Measurements from ENCODE around the gene TRMT44. TPM values are rescaled to one million over a fixed set of nuclear protein-coding genes. Genes with fewer than 3 reads are reported as not detected.
"Not testable (repeated sequence)": the region's sequence is repeated elsewhere in the genome, so short reads cannot be mapped to it uniquely, and the experiment has no call there.

The TRMT44 gene
- total RNA-seq, 1 donor from 2014 or later = 26.3 TPM

DNA sequence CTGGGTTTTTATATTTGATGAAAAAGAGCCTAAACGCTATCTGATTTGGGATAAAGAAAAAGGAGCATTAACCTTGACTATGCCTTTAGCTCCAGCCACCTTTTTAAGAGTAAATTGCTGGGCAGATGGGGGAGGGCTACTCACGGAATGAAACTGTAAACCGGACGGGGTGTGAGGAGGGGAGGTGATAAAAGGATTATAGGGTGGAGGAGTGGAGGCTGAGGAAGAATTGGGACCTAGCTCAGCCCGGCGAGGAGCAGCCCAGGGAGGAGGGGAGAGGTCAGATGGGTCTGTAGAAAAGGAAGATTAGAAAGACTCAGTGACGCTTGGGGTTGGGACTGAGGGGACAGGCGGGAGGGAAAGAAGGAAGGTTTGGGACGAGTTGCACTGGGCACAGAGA, 46.1 kb downstream of the TRMT44 start:
- intact Hi-C loops (cut with micrococcal nuclease) = not testable (repeated sequence)

DNA sequence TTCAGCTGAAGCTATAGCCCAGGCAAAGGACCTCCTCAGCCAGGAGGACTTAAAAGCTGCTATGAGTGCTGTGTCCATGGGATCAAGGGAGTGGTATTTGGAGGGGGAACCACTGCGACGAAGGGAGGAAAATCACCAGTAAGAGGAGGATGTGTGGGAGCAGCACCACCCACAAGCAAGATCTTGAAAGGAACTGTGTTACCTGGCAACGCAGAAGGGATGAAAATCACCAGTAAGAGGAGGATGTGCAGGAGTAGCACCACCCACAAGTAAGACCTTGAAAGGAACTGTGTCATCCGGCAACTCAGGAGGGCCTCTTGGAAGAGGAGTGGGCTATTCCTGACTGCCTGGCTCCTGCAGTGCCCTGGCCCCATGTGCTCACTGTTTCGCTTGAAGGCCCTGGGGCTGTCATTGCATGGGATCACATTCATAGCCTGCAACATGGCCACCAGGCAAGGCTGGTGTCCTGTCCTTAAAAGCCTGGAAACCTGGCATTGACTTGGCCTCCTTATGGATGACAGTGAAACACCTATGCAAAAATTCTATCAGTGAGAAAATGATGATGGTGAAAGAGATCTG, 48.3 kb downstream of the TRMT44 start:
- intact Hi-C loops (cut with micrococcal nuclease) = no loop called here

DNA sequence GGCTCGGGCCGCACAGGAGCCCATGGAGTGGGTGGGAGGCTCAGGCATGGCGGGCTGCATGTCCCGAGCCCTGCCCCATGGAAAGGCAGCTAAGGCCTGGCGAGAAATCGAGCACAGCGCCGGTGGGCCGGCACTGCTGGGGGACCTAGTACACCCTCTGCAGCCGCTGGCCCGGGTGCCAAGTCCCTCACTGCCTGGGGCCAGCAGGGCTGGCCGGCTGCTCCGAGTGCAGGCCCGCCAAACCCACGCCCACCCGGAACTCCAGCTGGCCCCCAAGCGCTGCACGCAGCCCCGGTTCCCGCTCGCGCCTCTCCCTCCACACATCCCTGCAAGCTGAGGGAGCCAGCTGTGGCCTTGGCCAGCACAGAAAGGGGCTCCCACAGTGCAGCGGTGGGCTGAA, 50.9 kb downstream of the TRMT44 start:
- intact Hi-C loops (cut with micrococcal nuclease) = not testable (repeated sequence)

DNA sequence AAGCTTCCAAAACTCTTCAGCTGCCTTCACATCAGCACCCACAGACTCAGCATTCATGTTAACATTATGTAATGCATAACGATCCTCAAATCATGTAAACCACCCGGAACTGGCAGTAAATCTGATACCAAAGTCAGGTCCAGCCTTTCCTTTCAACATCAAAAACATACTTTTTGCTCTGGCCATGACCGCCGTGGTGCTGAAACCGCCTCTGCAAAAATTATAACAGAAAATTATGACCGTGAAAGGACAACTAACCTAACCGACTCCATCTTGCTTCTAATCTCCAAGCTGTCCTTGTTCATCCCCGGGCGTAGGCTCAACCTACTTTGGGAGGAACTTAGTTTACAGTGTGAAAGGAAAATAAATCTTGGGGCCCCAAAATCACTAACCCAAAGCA, 51.6 kb downstream of the TRMT44 start:
- intact Hi-C loops (cut with micrococcal nuclease) = no loop called here

DNA sequence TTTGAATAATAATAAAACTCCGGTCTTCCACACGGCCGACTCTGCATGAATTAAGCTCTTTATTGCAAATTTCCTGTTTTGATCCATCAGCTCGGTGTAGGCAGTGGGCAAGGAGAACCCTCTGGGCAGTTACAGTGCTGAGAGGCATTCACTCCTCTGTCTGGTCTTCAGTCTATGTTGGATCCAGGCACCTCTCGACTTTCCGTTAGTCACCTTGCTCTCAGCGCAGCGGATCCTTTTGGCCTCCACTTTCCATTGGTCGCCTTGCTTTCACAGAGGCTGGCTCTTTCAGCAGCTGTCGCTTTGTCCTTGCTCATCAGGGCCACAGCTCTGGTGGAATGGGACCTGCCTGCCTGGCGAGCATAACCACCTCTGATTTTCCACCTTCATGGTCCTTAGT, 52.9 kb downstream of the TRMT44 start:
- intact Hi-C loops (cut with micrococcal nuclease) = no loop called here

DNA sequence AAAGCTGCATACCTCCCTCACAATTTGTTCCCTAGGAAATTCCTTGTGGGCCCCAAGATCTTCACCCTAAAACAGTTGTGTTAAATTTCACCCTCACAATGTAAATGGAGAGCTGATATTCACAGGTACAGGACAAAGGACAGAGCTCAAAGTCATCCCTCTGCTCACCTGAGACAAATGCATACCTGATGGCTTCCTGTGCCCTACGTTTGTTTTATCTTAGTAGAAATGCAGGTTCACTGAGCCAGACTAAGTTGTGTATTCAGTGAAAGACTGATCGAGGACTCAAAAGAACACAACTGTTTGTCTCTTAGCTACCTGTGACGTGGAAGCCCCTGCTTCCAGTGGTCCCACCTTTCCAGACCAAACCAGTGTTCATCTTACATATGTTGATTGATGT, 53.6 kb downstream of the TRMT44 start:
- intact Hi-C loops (cut with micrococcal nuclease) = no loop called here

DNA sequence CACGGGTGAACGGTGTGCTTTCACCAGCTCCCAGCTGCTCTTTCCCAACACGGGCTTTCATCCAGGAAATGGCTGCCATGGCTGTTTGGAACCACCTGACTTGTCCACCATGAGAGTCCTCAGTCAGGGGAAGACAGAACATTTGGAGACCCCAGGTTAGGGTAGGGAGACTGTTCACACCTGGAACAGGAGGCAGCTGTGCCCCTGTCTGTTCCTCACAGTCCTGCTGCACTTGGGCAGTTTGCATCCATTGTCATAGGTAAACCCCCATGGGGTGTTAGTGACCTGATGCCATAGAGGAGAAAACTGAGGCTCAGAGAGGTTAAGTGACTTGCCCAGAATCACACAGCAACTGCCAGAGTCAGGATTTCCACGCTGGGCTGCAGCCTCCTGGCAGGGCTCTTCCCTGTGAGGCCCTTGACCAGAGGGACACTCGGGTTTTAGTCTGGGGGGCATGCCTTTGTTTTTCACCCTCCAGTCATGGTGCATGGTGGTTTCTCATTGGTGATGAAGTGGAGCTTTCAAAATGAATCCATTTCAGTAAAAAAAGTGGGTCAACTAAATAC, 54.5 kb downstream of the TRMT44 start:
- intact Hi-C loops (cut with micrococcal nuclease) = no loop called here

DNA sequence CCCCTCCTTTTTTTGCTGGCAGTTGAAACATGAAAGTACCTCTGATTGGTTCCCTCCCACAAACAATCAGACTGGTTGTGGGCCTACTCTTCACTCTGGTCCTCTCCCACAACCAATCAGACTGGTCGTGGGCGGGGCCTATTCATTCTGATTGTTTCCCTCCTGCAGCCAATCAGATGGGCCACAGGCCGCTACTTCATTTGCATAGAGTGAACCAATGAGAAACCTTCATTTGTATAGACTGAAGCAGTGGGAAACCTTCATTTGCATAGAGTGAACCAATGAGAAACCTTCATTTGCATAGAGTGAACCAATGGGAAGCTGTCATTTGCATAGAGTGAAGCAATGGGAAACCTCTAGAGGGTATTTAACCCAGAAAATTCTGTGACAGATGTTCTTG, 55.2 kb downstream of the TRMT44 start:
- intact Hi-C loops (cut with micrococcal nuclease) = no loop called here

DNA sequence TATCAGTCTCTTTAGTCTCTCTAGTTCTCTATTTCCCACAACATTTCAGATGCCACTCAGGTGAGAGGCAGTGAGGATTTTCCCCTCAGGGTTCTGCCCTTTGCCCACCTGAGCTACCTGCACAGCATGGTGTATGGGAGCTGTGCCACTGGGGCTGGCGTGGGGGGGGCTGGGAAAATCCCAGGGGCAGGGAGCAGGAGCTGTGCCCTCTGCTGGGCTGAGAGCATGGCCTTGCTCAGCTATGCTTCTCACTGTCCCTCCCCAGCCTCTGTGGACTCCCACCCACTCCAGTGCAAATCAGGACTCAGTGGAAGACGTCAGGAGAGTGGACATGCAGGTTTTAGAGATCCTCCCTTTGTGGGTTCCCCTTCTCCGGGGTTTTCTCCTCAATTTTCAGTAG, 57.2 kb downstream of the TRMT44 start:
- intact Hi-C loops (cut with micrococcal nuclease) = no loop called here

DNA sequence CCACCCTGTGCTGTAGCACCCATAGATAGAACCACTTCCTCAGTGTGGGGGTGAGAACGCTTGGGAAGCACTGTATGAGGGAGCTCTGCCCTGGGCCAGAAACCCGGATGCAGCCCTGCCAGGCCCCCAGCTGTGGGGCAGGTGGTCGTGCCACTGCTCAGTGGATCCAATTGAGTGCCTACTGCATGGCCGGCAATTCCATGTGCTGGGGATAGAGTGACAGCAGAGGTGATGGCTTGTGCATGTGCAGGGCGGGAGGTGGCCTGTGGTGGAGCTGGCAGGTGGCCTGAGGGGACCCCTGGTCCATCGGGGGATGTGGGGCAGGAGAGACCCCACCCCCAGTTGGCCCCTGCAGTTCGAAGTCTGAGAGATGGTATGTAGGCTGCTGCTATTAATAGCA, 60.4 kb downstream of the TRMT44 start:
- intact Hi-C loops (cut with micrococcal nuclease) = no loop called here

DNA sequence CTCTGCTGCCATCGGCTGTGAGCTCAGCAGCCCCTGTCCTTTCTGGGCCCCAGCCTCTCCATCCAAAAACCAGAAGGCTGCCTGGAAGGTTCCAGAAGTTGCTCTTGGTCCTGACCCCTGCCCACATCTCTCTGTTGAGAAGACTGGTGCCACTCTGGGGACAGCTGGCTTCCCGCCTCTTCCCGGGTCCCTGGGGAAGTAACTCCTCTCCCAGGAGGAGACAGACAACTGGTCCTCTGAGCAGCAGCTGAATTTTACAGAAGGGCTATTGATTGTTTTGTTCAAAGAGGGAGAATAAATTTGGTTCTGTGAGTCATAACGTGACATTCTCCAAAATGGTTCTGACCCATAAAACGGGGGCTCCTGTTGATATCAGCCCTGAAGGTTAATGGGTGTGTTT, 61.2 kb downstream of the TRMT44 start:
- intact Hi-C loops (cut with micrococcal nuclease) = no loop called here

DNA sequence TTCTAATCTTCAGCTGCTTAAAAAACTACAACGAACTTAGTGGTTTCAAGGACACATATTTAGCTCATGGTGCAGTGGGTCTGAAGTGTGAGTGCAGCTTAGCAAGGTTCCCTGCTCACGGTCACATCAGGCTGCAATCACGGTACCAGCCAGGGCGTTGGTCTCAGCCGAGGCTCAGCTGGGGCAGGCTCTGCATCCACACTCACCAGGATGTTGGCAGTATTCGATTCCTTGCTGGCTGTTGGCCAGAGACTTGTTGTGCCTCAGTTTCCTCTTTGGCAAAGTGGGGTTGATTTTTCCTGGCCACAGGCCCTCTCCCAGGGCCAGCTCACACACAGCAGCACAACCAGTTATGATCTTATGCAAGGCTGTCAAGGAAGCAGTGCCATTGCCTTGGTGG, 61.8 kb downstream of the TRMT44 start:
- intact Hi-C loops (cut with micrococcal nuclease) = no loop called here

DNA sequence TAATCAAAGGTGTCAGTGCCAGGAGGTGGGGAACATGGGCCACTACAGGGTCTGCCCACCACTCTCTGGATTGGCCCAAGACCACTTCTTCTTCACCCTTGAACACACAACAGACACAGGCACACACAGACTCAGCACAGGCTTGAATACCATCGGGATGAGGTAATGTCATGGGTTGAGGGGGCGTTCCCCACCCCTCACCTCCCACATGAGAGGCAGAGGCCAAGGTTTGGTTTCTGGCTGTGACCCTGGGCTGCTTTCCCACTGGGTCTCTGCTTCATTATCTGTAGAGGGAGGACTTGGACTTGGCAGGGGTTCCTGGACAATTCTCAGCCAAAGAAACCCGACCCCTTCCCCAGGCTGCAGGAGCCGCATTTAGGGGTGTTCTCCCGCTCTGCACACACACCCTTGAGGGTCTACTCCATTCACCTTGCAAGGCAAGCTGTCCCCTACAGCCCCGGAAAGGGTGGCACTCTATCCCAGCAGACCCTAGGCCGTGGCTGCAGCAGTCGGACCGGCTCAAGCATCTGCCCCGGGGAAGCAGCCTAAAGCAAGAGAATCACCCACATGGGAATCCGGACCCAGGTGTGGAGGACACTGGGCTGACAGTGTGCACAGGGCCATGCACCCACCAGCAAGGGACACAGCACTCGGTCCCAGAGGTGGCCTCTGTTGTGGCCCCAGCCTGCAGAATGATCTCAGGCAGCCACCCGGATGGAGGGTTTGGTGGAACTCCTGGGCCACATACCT, 62.4 kb downstream of the TRMT44 start:
- intact Hi-C loops (cut with micrococcal nuclease) = no loop called here

DNA sequence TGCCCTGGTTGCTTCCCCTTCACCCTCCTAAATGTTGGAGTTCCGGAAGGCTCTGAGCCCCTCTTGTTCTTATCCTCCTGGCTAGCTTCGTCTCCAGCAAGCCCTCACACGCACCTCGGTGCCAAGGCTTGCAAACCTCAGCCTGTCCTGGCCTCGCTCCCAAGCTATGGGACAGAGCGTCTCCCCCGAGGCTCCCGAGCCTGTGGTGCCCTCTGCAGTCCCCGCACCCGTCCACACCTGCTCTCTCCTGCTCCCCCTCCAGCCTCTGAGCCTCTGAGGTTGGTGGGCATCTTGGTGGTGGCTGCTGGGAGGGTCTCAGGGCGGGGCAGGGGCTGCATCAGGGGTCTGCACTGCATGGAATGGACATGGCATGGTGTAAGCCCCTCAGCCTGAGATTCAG, 63.2 kb downstream of the TRMT44 start:
- intact Hi-C loops (cut with micrococcal nuclease) = no loop called here

DNA sequence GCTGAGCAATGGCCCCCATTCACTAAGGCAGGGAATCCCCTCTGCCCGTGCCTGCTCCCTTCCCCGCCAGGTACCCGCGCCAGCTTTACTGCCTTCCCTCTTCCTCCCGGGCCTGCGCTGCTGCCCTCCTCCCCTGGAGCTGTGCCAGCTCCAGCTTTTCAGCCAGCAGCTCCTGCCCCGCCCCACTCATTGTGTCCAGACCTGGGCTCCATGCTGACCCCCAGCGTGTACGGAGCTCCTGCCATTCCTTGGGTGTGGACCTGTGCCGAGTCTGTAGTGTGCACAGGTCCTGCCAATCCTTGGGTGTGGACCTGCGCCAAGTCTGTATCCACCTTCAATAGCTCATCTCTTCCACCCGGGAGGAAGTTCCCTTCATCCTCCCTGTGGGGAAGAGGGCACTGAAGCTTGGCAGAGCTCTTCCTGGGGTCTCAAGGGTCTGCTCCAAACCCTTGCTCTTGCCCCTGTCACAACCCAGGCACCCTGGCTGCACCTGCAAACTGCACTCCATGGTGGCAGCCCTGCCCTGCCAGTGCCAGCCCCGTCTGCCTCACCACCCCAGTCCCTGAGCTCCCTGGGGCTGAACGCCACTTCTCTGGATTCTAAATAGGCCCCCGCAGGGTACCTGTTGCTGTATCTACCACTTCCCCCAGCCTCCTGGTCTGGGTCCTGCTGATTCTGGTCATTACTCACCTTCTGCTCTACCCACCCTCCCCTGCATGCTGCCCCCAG, 63.9 kb downstream of the TRMT44 start:
- intact Hi-C loops (cut with micrococcal nuclease) = no loop called here

DNA sequence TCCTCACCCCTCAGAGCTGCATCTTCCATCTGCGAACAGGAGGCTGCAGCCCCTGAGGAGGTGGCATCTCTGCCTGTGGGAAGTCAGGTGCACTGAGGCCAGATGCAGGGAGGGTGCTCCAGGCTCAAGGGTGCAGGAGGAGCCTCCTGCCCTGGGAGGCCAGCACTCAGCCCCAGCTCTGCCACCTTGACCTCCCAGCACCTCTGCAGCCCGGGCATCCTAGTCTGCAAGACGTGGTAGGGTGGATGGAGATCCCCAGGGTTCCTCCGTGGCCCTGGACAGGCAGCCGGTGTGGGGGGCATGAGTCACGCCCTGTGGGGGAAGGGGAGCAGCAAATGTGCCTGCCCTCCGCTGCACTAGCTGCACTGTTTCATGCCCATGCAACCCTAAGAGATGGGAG, 64.7 kb downstream of the TRMT44 start:
- intact Hi-C loops (cut with micrococcal nuclease) = no loop called here

DNA sequence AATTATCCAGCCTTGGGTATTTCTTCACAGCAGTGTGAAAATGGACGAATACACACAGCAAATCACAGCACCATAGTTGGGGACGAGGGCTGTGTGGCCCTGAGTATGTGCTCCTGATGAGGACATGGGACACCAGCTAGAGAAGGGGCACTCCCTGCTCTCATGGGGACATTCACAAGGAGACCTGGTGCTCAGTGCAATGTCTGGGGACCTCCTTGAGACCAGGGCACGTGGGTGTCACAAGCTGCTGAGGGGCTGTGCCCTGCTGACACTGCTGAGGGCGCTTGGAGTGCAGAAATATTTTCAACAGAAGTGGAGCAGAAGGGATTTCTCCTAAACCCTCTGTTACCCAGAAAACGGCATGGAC, 65.4 kb downstream of the TRMT44 start:
- intact Hi-C loops (cut with micrococcal nuclease) = no loop called here

DNA sequence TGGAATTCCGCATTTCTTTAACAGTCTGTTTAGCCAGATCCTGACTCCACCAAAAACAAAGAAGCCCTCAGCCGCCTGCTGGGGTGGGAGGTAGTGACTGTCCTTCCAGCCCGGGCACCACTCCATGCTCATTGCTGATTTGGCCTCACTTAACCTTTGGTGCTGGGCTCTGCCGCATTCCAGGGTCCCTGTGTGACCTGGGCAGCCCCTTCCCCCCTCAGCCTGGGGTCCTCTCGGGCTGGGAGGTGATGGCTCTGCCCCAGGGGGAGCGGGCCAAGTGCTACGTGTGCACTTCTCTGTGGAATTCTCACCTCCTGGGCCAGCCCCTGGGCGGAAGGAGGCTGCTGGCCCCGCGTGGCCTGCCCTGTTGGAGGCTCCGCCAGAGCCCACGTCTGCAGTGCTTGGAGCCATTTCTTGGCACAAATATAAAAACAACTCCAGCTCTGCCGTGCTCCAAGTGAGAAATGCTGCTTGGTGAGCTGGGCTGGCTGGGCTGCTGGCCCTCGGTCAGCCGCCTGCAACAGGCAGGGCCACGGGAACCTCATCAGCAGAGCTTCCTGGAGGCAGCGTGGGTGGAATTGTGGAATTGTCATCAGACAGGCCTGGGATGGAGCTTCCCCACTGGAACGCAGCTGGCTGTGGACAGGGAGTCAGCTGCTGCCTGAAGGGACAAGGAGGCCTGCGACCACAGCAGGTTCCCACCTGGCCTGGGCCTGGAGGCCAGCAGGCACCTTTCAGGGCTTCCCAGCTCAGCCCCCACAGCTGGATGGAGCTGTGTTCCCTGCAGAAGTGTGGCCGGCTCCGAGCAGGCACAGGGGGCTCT, 66.0 kb downstream of the TRMT44 start:
- intact Hi-C loops (cut with micrococcal nuclease) = no loop called here

DNA sequence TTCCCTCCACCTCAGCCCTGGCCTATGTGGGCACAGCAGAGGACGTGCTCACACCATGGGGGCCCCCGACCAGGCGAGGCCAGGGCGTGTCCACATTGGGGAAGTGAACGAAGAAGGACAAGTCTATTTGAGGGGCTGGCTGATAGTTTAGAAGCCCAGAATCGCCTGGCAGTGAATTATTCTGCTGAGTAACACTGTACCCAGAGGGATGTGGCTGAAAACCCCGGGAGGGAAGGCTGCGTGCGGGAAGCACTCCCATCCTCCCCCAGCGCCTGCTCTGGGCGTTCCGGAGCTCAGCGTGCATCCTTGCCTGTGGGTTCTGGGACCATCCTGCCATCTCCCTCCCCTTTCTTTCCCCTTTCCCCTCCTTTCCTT, 66.6 kb downstream of the TRMT44 start:
- intact Hi-C loops (cut with micrococcal nuclease) = no loop called here

DNA sequence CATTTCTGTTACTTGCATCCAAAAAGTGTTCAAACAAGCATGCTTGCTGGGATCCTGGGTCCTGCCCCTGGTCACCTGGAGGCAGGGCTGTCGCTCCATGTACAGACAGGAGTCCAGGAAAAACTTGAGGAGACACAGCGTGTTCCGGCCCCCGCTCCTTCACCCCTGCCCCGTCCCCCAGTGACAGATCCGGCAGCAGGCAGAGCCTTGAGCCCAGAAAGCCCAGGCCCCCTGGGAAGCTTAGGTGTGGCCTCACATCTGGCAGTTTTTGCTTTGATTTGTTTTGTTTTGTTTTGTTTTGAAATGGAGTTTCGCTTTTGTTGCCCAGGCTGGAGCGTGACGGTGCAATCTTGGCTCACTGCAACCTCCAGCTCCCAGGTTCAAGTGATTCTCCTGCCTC, 67.0 kb downstream of the TRMT44 start:
- intact Hi-C loops (cut with micrococcal nuclease) = no loop called here

DNA sequence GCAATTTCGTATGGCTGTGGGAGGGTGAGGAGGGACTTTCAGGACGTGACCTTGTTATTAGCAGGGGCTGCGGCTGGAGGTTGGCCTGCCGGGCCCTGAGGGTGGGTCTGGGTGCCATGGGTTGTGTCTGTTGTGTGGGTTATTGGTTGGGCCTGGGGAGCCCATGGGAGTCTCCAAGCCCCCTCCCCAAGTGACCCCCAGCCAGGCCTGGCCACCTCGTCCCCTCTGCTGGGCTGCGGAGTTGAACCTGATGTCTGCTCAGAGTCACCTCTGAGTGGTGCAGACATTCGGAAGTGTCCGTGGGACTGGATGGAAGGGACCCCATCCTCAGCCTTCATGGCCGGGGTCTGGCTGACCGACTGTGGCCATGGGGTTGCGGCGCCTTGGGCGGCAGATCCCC, 67.7 kb downstream of the TRMT44 start:
- intact Hi-C loops (cut with micrococcal nuclease) = no loop called here

DNA sequence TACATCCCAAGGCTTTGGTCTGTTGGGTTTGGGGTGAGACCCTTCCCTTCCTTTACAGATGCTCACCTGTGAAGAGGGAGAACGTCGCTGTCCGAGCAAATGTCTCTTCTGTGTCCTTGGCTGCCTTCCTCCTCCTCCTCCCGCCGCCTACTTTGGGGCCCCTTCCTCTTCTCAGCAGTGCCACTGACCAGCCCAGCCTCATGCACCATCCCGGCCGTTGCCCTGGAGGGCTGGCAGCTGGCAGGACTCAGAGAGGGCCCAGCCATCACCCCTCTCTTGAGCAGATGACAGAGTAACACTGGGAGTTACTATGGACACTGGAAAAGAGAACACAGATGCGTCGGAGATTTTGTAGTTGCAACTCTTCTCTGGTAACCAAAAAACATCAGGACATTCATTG, 68.2 kb downstream of the TRMT44 start:
- intact Hi-C loops (cut with micrococcal nuclease) = no loop called here
